ENCODE results near the gene TTN. TPM values are rescaled to one million over a fixed set of nuclear protein-coding genes. Genes with fewer than 3 reads are reported as not detected.

The TTN gene
- 1 to 10 TPM; 4.3 to 9.2 TPM for total RNA-seq

GRCh38 chr2:178807227-178808008, at the start of gene TTN:
Gene TTN (minus strand): TSS chr2:178807423. CDS start chr2:178804642, 2,781 bp downstream.
- Mint-ChIP-seq H3K36me3 (no peaks in the 10 kb centered on the region), H3K27ac (peak within 1 kb of the TSS in 1 of 2 donors; percentile 26), H3K9me3 (no peaks in the 10 kb centered on the region)
- ATAC-seq (no peak), DNase-seq (ENCODE audit: low spot score in 2 of 2) (no peak)

GRCh38 chr2:178855151-178855550, 47.9 kb upstream of the TTN start:
- no peak for ATAC-seq
- no peak for DNase-seq (ENCODE audit: low spot score in 2 of 2)
- Mint-ChIP-seq H3K27ac (no peak overlapping the region), H3K36me3 (no peaks in the 10 kb centered on the region), H3K9me3 (no peaks in the 10 kb centered on the region)

GRCh38 chr2:178848335-178848734, 41.1 kb upstream of the TTN start:
- ATAC-seq: no peak
- Mint-ChIP-seq H3K9me3 (peaks cover 0 to 3% of the 10 kb centered on the region in 2 donors), H3K36me3 (peaks cover 9 to 11% of the 10 kb centered on the region in 2 donors), H3K27ac (no peak overlapping the region)
- DNase-seq (ENCODE audit: low spot score in 2 of 2): no peak

- Mint-ChIP-seq H3K27ac (no peak overlapping the region), H3K36me3 (peaks cover 9 to 11% of the 10 kb centered on the region in 2 donors), H3K9me3 (peaks cover 0 to 3% of the 10 kb centered on the region in 2 donors)
- ATAC-seq: no peak
- DNase-seq (ENCODE audit: low spot score in 2 of 2): no peak
These were observed 39.2 kb upstream of the TTN start for GRCh38 chr2:178846458-178846802.

- H3K27ac Mint-ChIP-seq: no peak overlapping the region
- peaks cover 0 to 3% of the 10 kb centered on the region in 2 donors for H3K9me3 Mint-ChIP-seq
- ATAC-seq: no peak
- peaks cover 9 to 11% of the 10 kb centered on the region in 2 donors for H3K36me3 Mint-ChIP-seq
- no peak for DNase-seq (ENCODE audit: low spot score in 2 of 2)
These were observed 38.6 kb upstream of the TTN start for GRCh38 chr2:178845566-178846457.

GRCh38 chr2:178844701-178845100, 37.5 kb upstream of the TTN start:
- Mint-ChIP-seq H3K9me3 (peaks cover 0 to 3% of the 10 kb centered on the region in 2 donors), H3K36me3 (peaks cover 9 to 11% of the 10 kb centered on the region in 2 donors), H3K27ac (no peak overlapping the region)
- DNase-seq (ENCODE audit: low spot score in 2 of 2) (no peak), ATAC-seq (no peak)

- no peak for ATAC-seq
- Mint-ChIP-seq H3K36me3 (peaks cover 9 to 11% of the 10 kb centered on the region in 2 donors), H3K27ac (no peak overlapping the region), H3K9me3 (peaks cover 0 to 3% of the 10 kb centered on the region in 2 donors)
- no peak for DNase-seq (ENCODE audit: low spot score in 2 of 2)
These were observed 37.0 kb upstream of the TTN start for GRCh38 chr2:178844269-178844668.

- Mint-ChIP-seq H3K9me3 (peaks cover 0 to 3% of the 10 kb centered on the region in 2 donors), H3K27ac (no peak overlapping the region), H3K36me3 (peaks cover 9 to 11% of the 10 kb centered on the region in 2 donors)
- ATAC-seq (no peak), DNase-seq (ENCODE audit: low spot score in 2 of 2) (no peak)
These were observed 36.5 kb upstream of the TTN start for GRCh38 chr2:178843697-178844096.

- Mint-ChIP-seq H3K36me3 (no peaks in the 10 kb centered on the region), H3K9me3 (no peaks in the 10 kb centered on the region), H3K27ac (no peak overlapping the region)
- DNase-seq (ENCODE audit: low spot score in 2 of 2): no peak
- no peak for ATAC-seq
These were observed 29.6 kb upstream of the TTN start for GRCh38 chr2:178836807-178837206.

- Mint-ChIP-seq H3K36me3 (peaks cover 0 to 7% of the 10 kb centered on the region in 2 donors), H3K27ac (no peak overlapping the region), H3K9me3 (no peaks in the 10 kb centered on the region)
- DNase-seq (ENCODE audit: low spot score in 2 of 2) (no peak), ATAC-seq (no peak)
These were observed 26.9 kb upstream of the TTN start for GRCh38 chr2:178834086-178834485.

- no peaks in the 10 kb centered on the region for H3K9me3 Mint-ChIP-seq
- no peak for ATAC-seq
- H3K36me3 Mint-ChIP-seq: peaks cover 0 to 7% of the 10 kb centered on the region in 2 donors
- H3K27ac Mint-ChIP-seq: no peak overlapping the region
- DNase-seq (ENCODE audit: low spot score in 2 of 2): no peak
These were observed 26.2 kb upstream of the TTN start for GRCh38 chr2:178833382-178833781.

- no peak for ATAC-seq
- Mint-ChIP-seq H3K9me3 (no peaks in the 10 kb centered on the region), H3K36me3 (peaks cover 0 to 15% of the 10 kb centered on the region in 2 donors), H3K27ac (no peak overlapping the region)
- DNase-seq (ENCODE audit: low spot score in 2 of 2): no peak
These were observed 23.2 kb upstream of the TTN start for GRCh38 chr2:178830451-178830850.

GRCh38 chr2:178829981-178830380, 22.8 kb upstream of the TTN start:
- DNase-seq (ENCODE audit: low spot score in 2 of 2) (no peak), ATAC-seq (no peak)

GRCh38 chr2:178829299-178829960, 22.2 kb upstream of the TTN start:
- Mint-ChIP-seq H3K27ac (no peak overlapping the region), H3K36me3 (peaks cover 0 to 15% of the 10 kb centered on the region in 2 donors), H3K9me3 (no peaks in the 10 kb centered on the region)
- DNase-seq (ENCODE audit: low spot score in 2 of 2) (no peak), ATAC-seq (no peak)

More at GRCh38 chr2:178829981-178830380, 22.8 kb upstream of the TTN start:
- peaks cover 0 to 15% of the 10 kb centered on the region in 2 donors for H3K36me3 Mint-ChIP-seq
- no peaks in the 10 kb centered on the region for H3K9me3 Mint-ChIP-seq
- no peak overlapping the region for H3K27ac Mint-ChIP-seq

GRCh38 chr2:178828486-178828881, 21.3 kb upstream of the TTN start:
- ATAC-seq (no peak), DNase-seq (ENCODE audit: low spot score in 2 of 2) (no peak)
- Mint-ChIP-seq H3K27ac (no peak overlapping the region), H3K36me3 (peaks cover 0 to 15% of the 10 kb centered on the region in 2 donors), H3K9me3 (no peaks in the 10 kb centered on the region)

GRCh38 chr2:178827739-178828485, 20.7 kb upstream of the TTN start:
- ATAC-seq: no peak
- no peak for DNase-seq (ENCODE audit: low spot score in 2 of 2)
- no peak overlapping the region for H3K27ac Mint-ChIP-seq
- peaks cover 0 to 15% of the 10 kb centered on the region in 2 donors for H3K36me3 Mint-ChIP-seq
- no peaks in the 10 kb centered on the region for H3K9me3 Mint-ChIP-seq

Data from activated naive CD4-positive, alpha-beta T cell treated with anti-CD3 and anti-CD28 coated beads, Interleukin-2, amount 50 U/mL, for 72 hours (primary cell).